ENCODE results near the gene SFRP5.

GRCh38 chr10:97818572-97818971, 46.8 kb upstream of the SFRP5 start:
- TF ChIP-seq POLR2A (IDR thresholded peaks at IDR 0.05) (no peak), CTCF (IDR thresholded peaks at IDR 0.05) (no peak)

All from body of pancreas (tissue), 4 donors.